Measurements from ENCODE around the gene SLC23A2. TPM values are rescaled to one million over a fixed set of nuclear protein-coding genes. Genes with fewer than 3 reads are reported as not detected.

SLC23A2 gene
- total RNA-seq, 1 experiment from 2014 or later, result 37.3 TPM

DNA sequence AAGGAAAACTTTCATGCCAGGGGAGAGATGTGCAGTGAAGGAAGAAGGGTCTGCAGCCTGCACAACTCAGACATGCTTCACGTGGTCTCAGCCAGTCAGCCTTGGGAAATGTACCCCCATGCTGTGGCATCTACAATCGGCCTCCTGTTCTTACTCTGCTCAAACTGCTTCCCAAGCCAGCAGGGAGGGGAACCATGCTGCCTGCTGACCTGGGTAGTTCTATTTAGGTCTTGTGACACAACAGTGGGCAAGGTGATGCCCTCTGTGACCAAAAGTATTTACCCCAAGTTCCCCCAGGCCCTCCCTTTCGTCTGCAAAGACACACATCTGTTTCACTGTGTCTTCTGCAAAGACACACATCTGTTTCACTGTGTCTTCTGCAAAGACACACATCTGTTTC is 106.9 kb downstream of the SLC23A2 start:
- Histone ChIP-seq H3K4me1 (0 out of 2 replicates have a peak, but pooled peaks cover 3% of the 10 kb centered on the region), H3K4me3 (ENCODE audit: low read depth, low read length) (no peak overlapping the region), H3K27me3 (replicated peaks; ENCODE audit: control insufficient read depth, insufficient read depth, low read length) (no peaks in the 10 kb centered on the region), H3K9me3 (no peaks in the 10 kb centered on the region), H3K36me3 (ENCODE audit: control insufficient read depth, insufficient read depth, low read length) (no peaks in the 10 kb centered on the region)
- Mint-ChIP-seq H3K4me3 (ENCODE audit: unreplicated experiment) (no peak overlapping the region), H3K9me3 (ENCODE audit: unreplicated experiment) (no peaks in the 10 kb centered on the region), H3K27ac (ENCODE audit: unreplicated experiment) (no peak overlapping the region), H3K27me3 (ENCODE audit: insufficient read depth, unreplicated experiment) (no peaks in the 10 kb centered on the region), H3K36me3 (ENCODE audit: insufficient read depth, unreplicated experiment) (peaks cover 5% of the 10 kb centered on the region), H3K4me1 (ENCODE audit: low read depth, unreplicated experiment) (no peaks in the 10 kb centered on the region)
- TF ChIP-seq, protein P1, sequence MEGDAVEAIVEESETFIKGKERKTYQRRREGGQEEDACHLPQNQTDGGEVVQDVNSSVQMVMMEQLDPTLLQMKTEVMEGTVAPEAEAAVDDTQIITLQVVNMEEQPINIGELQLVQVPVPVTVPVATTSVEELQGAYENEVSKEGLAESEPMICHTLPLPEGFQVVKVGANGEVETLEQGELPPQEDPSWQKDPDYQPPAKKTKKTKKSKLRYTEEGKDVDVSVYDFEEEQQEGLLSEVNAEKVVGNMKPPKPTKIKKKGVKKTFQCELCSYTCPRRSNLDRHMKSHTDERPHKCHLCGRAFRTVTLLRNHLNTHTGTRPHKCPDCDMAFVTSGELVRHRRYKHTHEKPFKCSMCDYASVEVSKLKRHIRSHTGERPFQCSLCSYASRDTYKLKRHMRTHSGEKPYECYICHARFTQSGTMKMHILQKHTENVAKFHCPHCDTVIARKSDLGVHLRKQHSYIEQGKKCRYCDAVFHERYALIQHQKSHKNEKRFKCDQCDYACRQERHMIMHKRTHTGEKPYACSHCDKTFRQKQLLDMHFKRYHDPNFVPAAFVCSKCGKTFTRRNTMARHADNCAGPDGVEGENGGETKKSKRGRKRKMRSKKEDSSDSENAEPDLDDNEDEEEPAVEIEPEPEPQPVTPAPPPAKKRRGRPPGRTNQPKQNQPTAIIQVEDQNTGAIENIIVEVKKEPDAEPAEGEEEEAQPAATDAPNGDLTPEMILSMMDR (IDR thresholded peaks at IDR 0.05; ENCODE audit: insufficient read depth in 1 of 2, low read depth in 1 of 2, low read length in 1 of 2, severe bottlenecking in 1 of 2, unreplicated experiment in 1 of 2), result no peak
- POLR2A ChIA-PET, result no interaction called here
- no peak for DNase-seq
- CTCF ChIA-PET, result no interaction called here
- BruUV-seq (replicated peaks), result no TSS peak
- intact Hi-C loops (cut with micrococcal nuclease; ENCODE audit: unreplicated experiment), result no loop called here

DNA sequence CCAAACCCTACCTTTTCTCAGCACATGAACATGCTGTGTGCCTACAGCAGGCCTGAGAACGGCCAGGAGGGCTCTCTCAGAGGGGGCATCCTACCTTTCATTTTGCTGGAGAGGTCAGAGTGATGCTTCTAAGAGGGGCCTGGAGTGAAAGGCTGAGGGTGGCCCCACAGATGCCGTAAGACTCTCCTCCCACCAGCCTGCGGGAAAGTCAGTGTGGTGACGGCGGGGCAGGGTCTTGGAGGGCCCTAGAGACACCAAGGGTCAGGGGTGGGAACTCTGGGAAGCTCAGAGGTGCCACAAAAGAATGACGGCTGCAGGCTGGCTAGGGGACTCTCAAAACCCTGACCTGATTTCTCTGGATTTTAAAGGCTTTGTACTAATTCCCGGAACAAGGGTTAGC is 107.6 kb downstream of the SLC23A2 start:
- Histone ChIP-seq H3K4me3 (ENCODE audit: low read depth, low read length) (no peak overlapping the region), H3K4me1 (0 out of 2 replicates have a peak, but pooled peaks cover 3% of the 10 kb centered on the region), H3K9me3 (no peaks in the 10 kb centered on the region), H3K36me3 (ENCODE audit: control insufficient read depth, insufficient read depth, low read length) (no peaks in the 10 kb centered on the region), H3K27me3 (replicated peaks; ENCODE audit: control insufficient read depth, insufficient read depth, low read length) (no peaks in the 10 kb centered on the region)
- intact Hi-C loops (cut with micrococcal nuclease; ENCODE audit: unreplicated experiment), result no loop called here
- H3K27ac Mint-ChIP-seq (ENCODE audit: unreplicated experiment), result no peak overlapping the region
- POLR2A ChIA-PET, result no interaction called here
- peaks cover 5% of the 10 kb centered on the region for H3K36me3 Mint-ChIP-seq (ENCODE audit: insufficient read depth, unreplicated experiment)
- no peak for DNase-seq
- no peaks in the 10 kb centered on the region for H3K27me3 Mint-ChIP-seq (ENCODE audit: insufficient read depth, unreplicated experiment)
- TF ChIP-seq, protein P1 (IDR thresholded peaks at IDR 0.05; ENCODE audit: insufficient read depth in 1 of 2, low read depth in 1 of 2, low read length in 1 of 2, severe bottlenecking in 1 of 2, unreplicated experiment in 1 of 2), result no peak
- BruUV-seq (replicated peaks), result no TSS peak
- H3K4me3 Mint-ChIP-seq (ENCODE audit: unreplicated experiment), result no peak overlapping the region
- no peaks in the 10 kb centered on the region for H3K9me3 Mint-ChIP-seq (ENCODE audit: unreplicated experiment)
- CTCF ChIA-PET, result no interaction called here
- H3K4me1 Mint-ChIP-seq (ENCODE audit: low read depth, unreplicated experiment), result no peaks in the 10 kb centered on the region

DNA sequence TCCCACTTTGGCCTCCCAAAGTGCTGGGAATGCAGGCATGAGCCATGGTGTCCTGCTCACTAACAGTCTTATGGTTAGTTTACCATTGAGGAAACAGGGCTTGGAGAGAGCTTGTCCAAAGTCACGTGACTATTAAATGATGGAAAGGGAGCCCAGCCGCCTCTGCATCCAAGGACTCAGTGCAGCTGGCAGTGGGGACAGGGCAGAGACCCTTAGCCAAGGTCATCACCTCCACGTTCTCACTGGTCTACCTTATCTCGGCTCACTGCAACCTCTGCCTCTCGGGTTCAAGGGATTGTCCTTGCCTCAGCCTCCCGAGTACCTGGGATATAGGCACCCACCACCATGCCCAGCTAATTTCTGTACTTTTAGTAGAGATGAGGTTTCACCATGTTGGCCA is 109.3 kb downstream of the SLC23A2 start:
- no TSS peak for BruUV-seq (replicated peaks)
- no peaks in the 10 kb centered on the region for H3K27me3 ChIP-seq (replicated peaks; ENCODE audit: control insufficient read depth, insufficient read depth, low read length)
- ChIA-PET POLR2A (no interaction called here), CTCF (no interaction called here)
- H3K27me3 Mint-ChIP-seq (ENCODE audit: insufficient read depth, unreplicated experiment), result no peaks in the 10 kb centered on the region
- H3K4me1 ChIP-seq, result no peaks in the 10 kb centered on the region
- peaks cover 5% of the 10 kb centered on the region for H3K36me3 Mint-ChIP-seq (ENCODE audit: insufficient read depth, unreplicated experiment)
- H3K9me3 ChIP-seq, result no peaks in the 10 kb centered on the region
- intact Hi-C loops (cut with micrococcal nuclease; ENCODE audit: unreplicated experiment), result no loop called here
- no peak overlapping the region for H3K27ac Mint-ChIP-seq (ENCODE audit: unreplicated experiment)
- no peaks in the 10 kb centered on the region for H3K36me3 ChIP-seq (ENCODE audit: control insufficient read depth, insufficient read depth, low read length)
- no peaks in the 10 kb centered on the region for H3K9me3 Mint-ChIP-seq (ENCODE audit: unreplicated experiment)
- no peak overlapping the region for H3K4me3 Mint-ChIP-seq (ENCODE audit: unreplicated experiment)
- no peak overlapping the region for H3K4me3 ChIP-seq (ENCODE audit: low read depth, low read length)
- no peak for DNase-seq
- TF ChIP-seq, protein P1 (IDR thresholded peaks at IDR 0.05; ENCODE audit: insufficient read depth in 1 of 2, low read depth in 1 of 2, low read length in 1 of 2, severe bottlenecking in 1 of 2, unreplicated experiment in 1 of 2), result no peak
- no peaks in the 10 kb centered on the region for H3K4me1 Mint-ChIP-seq (ENCODE audit: low read depth, unreplicated experiment)
